ENCODE data around the gene MAPKBP1.

MAPKBP1 gene

GRCh38 chr15:41841131-41841530 is 66.8 kb downstream of the MAPKBP1 start:
- no CpG with 5 or more reads among the region's 10 CpGs for WGBS (ENCODE audit: extremely low coverage, insufficient coverage, insufficient read length)
- Histone ChIP-seq H3K4me3 (ENCODE audit: low read depth, low read length) (no peak overlapping the region), H2BK120ac (ENCODE audit: insufficient read depth, low read length, poor library complexity) (no peak overlapping the region), H4K8ac (ENCODE audit: low read depth, low read length) (no peak overlapping the region), H3K79me1 (ENCODE audit: low read length) (no peaks in the 10 kb centered on the region), H3K27ac (ENCODE audit: low read depth, low read length) (no peak overlapping the region), H2AFZ (ENCODE audit: insufficient read depth, low read length, poor library complexity) (no peak overlapping the region), H2BK5ac (ENCODE audit: low read depth, low read length, poor library complexity) (no peak overlapping the region), H3K9me3 (ENCODE audit: insufficient read depth, low read depth, low read length) (no peaks in the 10 kb centered on the region), H3K4me2 (ENCODE audit: low read length) (no peak overlapping the region), H4K12ac (ENCODE audit: low read depth, low read length) (no peak overlapping the region), H2BK12ac (ENCODE audit: low read length) (no peak overlapping the region), H3K4ac (ENCODE audit: low read depth, low read length) (no peak overlapping the region), H3K79me2 (ENCODE audit: control insufficient read depth, insufficient read depth, low read length, poor library complexity) (no peaks in the 10 kb centered on the region), H3K27me3 (ENCODE audit: insufficient read depth, low read length) (no peaks in the 10 kb centered on the region), H3K18ac (ENCODE audit: low read length) (no peak overlapping the region), H3K23ac (ENCODE audit: low read length) (no peak overlapping the region), H3K14ac (ENCODE audit: low read length) (no peak overlapping the region), H2AK5ac (ENCODE audit: low read length) (no peak overlapping the region), H3K4me1 (ENCODE audit: control insufficient read depth in 1 of 2, insufficient read depth in 2 of 2, low read length in 2 of 2) (no peaks in the 10 kb centered on the region), H3K9ac (ENCODE audit: low read length) (no peak overlapping the region), H4K91ac (ENCODE audit: low read depth, low read length) (no peak overlapping the region), H3K36me3 (ENCODE audit: control insufficient read depth in 1 of 2, insufficient read depth in 2 of 2, low read length in 2 of 2) (peaks cover 6 to 7% of the 10 kb centered on the region in 2 experiments)
- no peak for DNase-seq

DNA sequence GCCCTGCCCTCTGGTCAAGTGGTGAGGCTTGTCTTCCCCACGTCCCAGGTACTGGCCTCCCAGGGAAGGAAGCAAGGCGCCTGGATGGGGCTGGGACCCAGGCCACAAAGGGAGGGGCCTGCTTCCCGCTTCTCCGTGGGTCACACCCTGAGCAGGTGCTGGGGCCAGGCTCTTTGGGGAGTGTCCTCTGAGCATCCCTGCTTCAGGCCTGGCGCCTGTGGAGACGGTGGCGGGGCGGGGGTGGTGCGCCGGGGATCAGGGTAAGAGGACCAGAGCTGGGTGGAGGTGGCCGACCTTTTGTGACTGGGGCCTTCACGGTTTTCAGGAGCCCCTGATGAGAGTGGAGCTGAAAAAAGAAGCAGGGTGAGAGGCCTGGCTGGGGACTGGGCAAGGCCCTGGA is 67.9 kb downstream of the MAPKBP1 start:
- Histone ChIP-seq H3K18ac (ENCODE audit: low read length) (no peak overlapping the region), H2BK120ac (ENCODE audit: insufficient read depth, low read length, poor library complexity) (no peak overlapping the region), H3K9me3 (ENCODE audit: insufficient read depth, low read depth, low read length) (no peaks in the 10 kb centered on the region), H2BK12ac (ENCODE audit: low read length) (no peak overlapping the region), H3K27ac (ENCODE audit: low read depth, low read length) (no peak overlapping the region), H4K8ac (ENCODE audit: low read depth, low read length) (no peak overlapping the region), H3K79me2 (ENCODE audit: control insufficient read depth, insufficient read depth, low read length, poor library complexity) (no peaks in the 10 kb centered on the region), H2BK5ac (ENCODE audit: low read depth, low read length, poor library complexity) (no peak overlapping the region), H4K91ac (ENCODE audit: low read depth, low read length) (no peak overlapping the region), H3K9ac (ENCODE audit: low read length) (no peak overlapping the region), H3K4ac (ENCODE audit: low read depth, low read length) (no peak overlapping the region), H4K12ac (ENCODE audit: low read depth, low read length) (no peak overlapping the region), H3K4me2 (ENCODE audit: low read length) (no peak overlapping the region), H3K36me3 (ENCODE audit: control insufficient read depth in 1 of 2, insufficient read depth in 2 of 2, low read length in 2 of 2) (peaks cover 13 to 18% of the 10 kb centered on the region in 2 experiments), H2AFZ (ENCODE audit: insufficient read depth, low read length, poor library complexity) (no peak overlapping the region), H3K4me3 (ENCODE audit: low read depth, low read length) (no peak overlapping the region), H3K79me1 (ENCODE audit: low read length) (no peaks in the 10 kb centered on the region), H3K27me3 (ENCODE audit: insufficient read depth, low read length) (no peaks in the 10 kb centered on the region), H3K4me1 (ENCODE audit: control insufficient read depth in 1 of 2, insufficient read depth in 2 of 2, low read length in 2 of 2) (no peaks in the 10 kb centered on the region), H3K14ac (ENCODE audit: low read length) (no peak overlapping the region), H3K23ac (ENCODE audit: low read length) (no peak overlapping the region), H2AK5ac (ENCODE audit: low read length) (no peak overlapping the region)
- DNase-seq: no peak
- WGBS (ENCODE audit: extremely low coverage, insufficient coverage, insufficient read length): no CpG with 5 or more reads among the region's 12 CpGs

- Histone ChIP-seq H3K9ac (ENCODE audit: low read length) (no peak overlapping the region), H3K36me3 (ENCODE audit: control insufficient read depth in 1 of 2, insufficient read depth in 2 of 2, low read length in 2 of 2) (peaks cover 26 to 27% of the 10 kb centered on the region in 2 experiments), H3K14ac (ENCODE audit: low read length) (no peak overlapping the region), H2BK5ac (ENCODE audit: low read depth, low read length, poor library complexity) (no peak overlapping the region), H3K79me2 (ENCODE audit: control insufficient read depth, insufficient read depth, low read length, poor library complexity) (no peaks in the 10 kb centered on the region), H3K79me1 (ENCODE audit: low read length) (no peaks in the 10 kb centered on the region), H3K27me3 (ENCODE audit: insufficient read depth, low read length) (no peaks in the 10 kb centered on the region), H4K8ac (ENCODE audit: low read depth, low read length) (no peak overlapping the region), H3K9me3 (ENCODE audit: insufficient read depth, low read depth, low read length) (no peaks in the 10 kb centered on the region), H3K23ac (ENCODE audit: low read length) (no peak overlapping the region), H2BK12ac (ENCODE audit: low read length) (no peak overlapping the region), H4K12ac (ENCODE audit: low read depth, low read length) (no peak overlapping the region), H3K4me2 (ENCODE audit: low read length) (no peak overlapping the region), H2BK120ac (ENCODE audit: insufficient read depth, low read length, poor library complexity) (no peak overlapping the region), H4K91ac (ENCODE audit: low read depth, low read length) (no peak overlapping the region), H3K27ac (ENCODE audit: low read depth, low read length) (no peak overlapping the region), H3K4ac (ENCODE audit: low read depth, low read length) (no peak overlapping the region), H3K4me1 (ENCODE audit: control insufficient read depth in 1 of 2, insufficient read depth in 2 of 2, low read length in 2 of 2) (no peaks in the 10 kb centered on the region), H2AK5ac (ENCODE audit: low read length) (no peak overlapping the region), H2AFZ (ENCODE audit: insufficient read depth, low read length, poor library complexity) (no peak overlapping the region), H3K18ac (ENCODE audit: low read length) (no peak overlapping the region), H3K4me3 (ENCODE audit: low read depth, low read length) (no peak overlapping the region)
- WGBS (ENCODE audit: extremely low coverage, insufficient coverage, insufficient read length): no CpG with 5 or more reads among the region's 10 CpGs
- no peak for DNase-seq
Measured at GRCh38 chr15:41843571-41843970, 69.3 kb downstream of the MAPKBP1 start.

GRCh38 chr15:41844814-41845213 is 70.5 kb downstream of the MAPKBP1 start:
- H3K79me2 ChIP-seq (ENCODE audit: control insufficient read depth, insufficient read depth, low read length, poor library complexity): no peaks in the 10 kb centered on the region
- H3K18ac ChIP-seq (ENCODE audit: low read length): no peak overlapping the region
- no peak overlapping the region for H4K91ac ChIP-seq (ENCODE audit: low read depth, low read length)
- H3K27me3 ChIP-seq (ENCODE audit: insufficient read depth, low read length): no peaks in the 10 kb centered on the region
- H3K9ac ChIP-seq (ENCODE audit: low read length): no peak overlapping the region
- H2AFZ ChIP-seq (ENCODE audit: insufficient read depth, low read length, poor library complexity): no peak overlapping the region
- H3K23ac ChIP-seq (ENCODE audit: low read length): no peak overlapping the region
- no CpG with 5 or more reads among the region's 12 CpGs for WGBS (ENCODE audit: extremely low coverage, insufficient coverage, insufficient read length)
- H4K8ac ChIP-seq (ENCODE audit: low read depth, low read length): no peak overlapping the region
- H3K4me1 ChIP-seq (ENCODE audit: control insufficient read depth in 1 of 2, insufficient read depth in 2 of 2, low read length in 2 of 2): no peaks in the 10 kb centered on the region
- no peak overlapping the region for H3K4me3 ChIP-seq (ENCODE audit: low read depth, low read length)
- H3K79me1 ChIP-seq (ENCODE audit: low read length): no peaks in the 10 kb centered on the region
- no peak overlapping the region for H3K4ac ChIP-seq (ENCODE audit: low read depth, low read length)
- no peak overlapping the region for H2AK5ac ChIP-seq (ENCODE audit: low read length)
- no peak overlapping the region for H4K12ac ChIP-seq (ENCODE audit: low read depth, low read length)
- H2BK12ac ChIP-seq (ENCODE audit: low read length): no peak overlapping the region
- H3K27ac ChIP-seq (ENCODE audit: low read depth, low read length): no peak overlapping the region
- no peak overlapping the region for H2BK5ac ChIP-seq (ENCODE audit: low read depth, low read length, poor library complexity)
- H2BK120ac ChIP-seq (ENCODE audit: insufficient read depth, low read length, poor library complexity): no peak overlapping the region
- peaks cover 27 to 28% of the 10 kb centered on the region in 2 experiments for H3K36me3 ChIP-seq (ENCODE audit: control insufficient read depth in 1 of 2, insufficient read depth in 2 of 2, low read length in 2 of 2)
- DNase-seq: no peak
- no peak overlapping the region for H3K4me2 ChIP-seq (ENCODE audit: low read length)
- no peaks in the 10 kb centered on the region for H3K9me3 ChIP-seq (ENCODE audit: insufficient read depth, low read depth, low read length)
- no peak overlapping the region for H3K14ac ChIP-seq (ENCODE audit: low read length)

Data from trophoblast cell (in vitro differentiated cells and primary cell).